ENCODE measurements around the gene LIX1.

- TF ChIP-seq CTCF (IDR thresholded peaks at IDR 0.05; ENCODE audit: insufficient read depth, low read depth, low read length) (no peak), EZH2 (IDR thresholded peaks at IDR 0.05; ENCODE audit: insufficient read depth, low read length) (no peak)
Observed at GRCh38 chr5:97112230-97112629, 30.2 kb downstream of the LIX1 start.

Measured in astrocyte (in vitro differentiated cells and primary cell).